DMS79 treated with DMSO at 0.1 percent for 48 hours (cell line): ENCODE measurements around the gene PEX11G.

Experiments used
- DNase-seq: peaks from one replicate; lab custom pipeline; 2025; lab: John Stamatoyannopoulos, UW

Gene PEX11G

DNA sequence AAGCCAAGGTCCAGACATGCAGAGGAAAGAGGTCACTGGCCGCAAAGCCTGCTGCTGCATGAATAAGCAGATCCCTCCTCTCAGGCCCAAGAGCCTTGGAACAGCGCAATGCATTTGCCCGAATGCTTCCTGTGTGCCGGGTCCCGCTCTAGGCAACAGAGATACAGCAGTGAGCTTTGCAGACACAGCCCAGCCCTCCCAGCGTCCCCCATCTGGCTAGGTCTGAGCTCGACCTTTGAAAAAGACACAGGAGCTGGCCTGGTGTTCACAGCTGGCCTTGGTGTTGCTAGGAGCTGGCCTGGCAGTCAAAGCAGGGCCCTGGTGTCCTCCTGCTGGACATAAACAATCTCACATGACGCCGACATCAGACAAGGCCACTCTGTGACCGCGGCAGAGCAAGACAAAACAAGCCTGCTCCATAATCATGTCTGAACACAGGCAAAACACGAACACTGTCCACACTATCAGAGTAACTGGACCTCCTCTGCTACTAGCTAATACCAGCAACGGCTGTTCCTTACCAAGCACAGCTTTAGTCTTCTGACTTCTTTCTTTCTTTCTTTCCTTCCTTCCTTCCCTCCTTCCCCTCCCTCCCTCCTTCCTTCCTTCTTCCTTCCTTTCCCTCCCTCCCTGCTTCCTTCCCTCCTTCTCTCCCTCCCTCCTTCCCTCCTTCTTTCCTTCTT is 5.7 kb upstream of the PEX11G start:
- DNase-seq: no peak

DNA sequence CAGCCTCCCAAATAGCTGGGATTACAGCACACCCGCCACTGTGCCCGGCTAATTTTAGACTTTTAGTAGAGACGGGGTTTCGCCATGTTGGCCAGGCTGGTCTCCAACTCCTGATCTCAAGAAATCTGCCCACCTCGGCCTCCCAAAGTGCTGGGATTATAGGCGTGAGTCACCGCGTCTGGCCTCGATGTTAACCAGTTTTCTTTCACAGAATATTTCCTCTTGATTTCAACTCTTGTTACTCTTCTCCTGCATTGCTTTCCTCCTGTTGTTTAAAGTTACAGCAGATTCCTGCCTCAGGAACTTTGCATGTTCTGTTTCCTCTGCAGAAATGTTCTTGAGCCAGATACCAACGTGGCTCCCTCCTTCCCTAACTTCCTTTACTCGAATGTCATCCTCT is 3.7 kb upstream of the PEX11G start:
- no peak for DNase-seq

DNA sequence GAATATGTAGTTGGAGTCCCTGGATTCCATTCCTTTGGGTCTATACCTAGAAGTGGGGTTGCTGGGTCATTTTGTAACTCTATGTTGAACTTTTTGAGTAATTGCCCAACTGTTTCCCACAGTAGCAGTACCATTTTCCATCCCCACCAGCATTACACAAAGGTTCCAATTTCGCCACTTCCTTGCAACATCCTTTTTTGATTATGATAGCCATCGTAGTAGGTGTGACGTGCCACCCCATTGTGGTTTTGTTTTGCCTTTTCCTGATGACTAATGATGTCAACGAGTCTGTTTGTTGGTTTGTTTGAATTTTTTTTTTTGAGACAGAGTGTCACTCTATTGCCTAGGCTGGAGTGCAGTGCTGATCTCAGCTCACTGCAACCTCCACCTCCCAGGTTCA is 3.3 kb upstream of the PEX11G start:
- no peak for DNase-seq

DNA sequence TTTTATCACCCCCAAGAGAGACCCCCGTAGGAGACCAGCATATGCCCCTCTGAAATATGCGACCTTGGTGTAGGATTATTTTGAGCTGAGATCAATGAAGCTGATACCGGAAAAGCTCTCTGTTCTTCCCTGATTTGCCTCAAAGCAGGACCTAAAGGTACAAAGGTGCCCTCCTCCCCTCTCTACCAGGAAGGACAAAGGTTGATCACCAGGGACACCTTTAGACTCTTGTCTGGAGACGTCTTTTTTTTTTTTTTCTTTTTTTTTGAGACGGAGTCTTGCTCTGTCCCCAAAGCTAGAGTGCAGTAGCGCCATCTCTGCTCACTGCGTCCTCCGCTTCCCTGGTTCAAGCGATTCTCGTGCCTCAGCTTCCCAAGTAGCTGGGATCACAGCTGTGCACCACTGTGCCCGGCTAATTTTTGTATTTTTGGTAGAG is 792 bp upstream of the PEX11G start:
- DNase-seq: no peak

DNA sequence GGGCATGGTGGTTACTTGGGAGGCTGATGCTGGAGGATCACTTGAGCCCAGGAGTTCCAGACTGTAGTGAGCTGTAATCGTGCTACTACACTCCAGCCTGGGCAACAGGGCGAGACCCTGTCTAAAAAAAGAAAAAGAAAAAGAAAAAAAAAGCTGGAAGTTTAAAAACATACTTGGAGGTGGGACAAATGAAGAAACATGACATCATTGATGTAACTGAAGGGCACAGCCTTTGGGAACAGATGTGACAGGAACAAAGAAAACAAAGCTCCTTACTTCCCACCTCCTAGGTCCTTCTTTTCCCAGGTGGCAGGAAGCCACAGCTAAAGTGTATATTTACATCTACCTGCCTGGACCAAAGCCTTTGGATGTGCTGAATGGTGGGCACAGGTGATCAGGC is 1.9 kb downstream of the PEX11G start:
- DNase-seq: no peak

DNA sequence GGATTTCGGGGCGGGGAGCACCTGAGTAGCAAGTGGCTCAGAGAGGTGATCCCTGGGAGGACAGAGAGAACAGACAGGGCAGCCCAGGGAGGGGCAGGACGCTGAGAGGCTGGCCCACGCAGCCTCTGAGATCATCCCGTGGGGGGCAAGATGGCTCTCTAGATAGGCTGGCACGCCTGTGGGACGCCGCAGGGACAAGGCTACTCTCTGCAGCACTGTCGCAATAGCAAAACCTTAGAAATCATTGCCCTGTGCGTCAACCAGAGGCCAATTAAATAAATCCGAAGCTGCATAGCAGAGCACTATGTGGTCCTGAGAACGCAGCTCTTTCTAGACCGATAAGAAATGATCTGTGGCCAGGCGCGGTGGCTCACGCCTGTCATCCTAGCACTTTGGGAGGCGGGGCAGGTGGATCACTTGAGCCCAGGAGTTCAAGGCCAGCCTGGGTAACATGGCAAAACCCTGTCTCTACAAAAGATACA is 5.1 kb downstream of the PEX11G start:
- DNase-seq: no peak

DNA sequence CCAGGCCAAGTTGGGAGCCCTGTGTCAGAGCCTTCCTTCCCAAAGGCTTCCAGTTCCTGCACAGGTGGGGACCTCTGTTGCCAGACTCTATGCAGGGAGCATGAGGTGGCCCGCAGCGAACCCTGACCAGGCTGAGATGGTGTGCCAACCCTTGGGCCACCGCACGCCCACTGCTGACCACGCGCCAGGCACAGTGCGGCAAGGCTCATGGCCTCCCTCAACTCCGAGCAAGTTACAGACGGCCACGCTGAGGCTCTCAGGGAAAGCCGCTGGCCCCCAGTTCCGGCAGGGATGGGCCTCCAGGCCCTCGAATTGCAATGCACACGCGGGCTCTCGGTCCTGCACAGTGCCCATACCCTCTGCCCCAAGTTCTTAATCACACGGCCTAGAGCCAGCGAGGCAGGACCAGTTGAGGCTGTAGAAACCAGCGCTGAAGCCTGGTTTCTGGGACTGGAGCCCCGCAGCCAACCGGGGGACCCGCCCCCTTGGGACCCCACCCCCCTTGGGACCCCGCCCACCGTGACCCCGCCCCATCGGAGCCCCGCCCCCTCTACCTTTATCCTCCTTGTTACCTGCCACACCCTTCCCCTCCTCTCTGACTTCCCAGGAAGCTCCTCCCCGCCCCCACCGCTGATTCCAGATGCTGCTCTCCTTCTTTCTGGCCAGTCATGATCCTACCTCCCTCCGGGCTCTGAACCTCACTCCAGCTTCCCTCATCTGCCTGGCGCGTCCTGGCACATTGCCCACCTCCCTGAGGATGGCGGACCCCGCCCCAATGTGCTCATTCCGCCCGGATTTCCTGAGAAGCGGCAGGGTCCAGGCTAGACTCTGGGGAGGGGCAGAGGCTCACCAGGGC is 6.0 kb downstream of the PEX11G start:
- no peak for DNase-seq

DNA sequence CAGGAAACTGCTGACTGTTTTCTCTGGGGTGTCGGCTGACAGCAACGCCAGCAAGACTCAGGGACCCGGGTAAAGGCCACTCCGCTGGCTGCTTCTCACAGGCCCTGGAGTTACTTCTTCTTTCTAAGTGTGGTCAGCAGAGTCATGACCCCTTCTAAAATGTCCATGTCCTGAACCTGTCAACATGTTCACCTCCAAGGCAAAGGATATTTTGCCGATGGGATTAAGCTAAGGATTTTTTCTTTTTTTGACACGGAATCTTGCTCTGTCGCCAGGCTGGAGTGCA is 7.9 kb downstream of the PEX11G start:
- no peak for DNase-seq

DNA sequence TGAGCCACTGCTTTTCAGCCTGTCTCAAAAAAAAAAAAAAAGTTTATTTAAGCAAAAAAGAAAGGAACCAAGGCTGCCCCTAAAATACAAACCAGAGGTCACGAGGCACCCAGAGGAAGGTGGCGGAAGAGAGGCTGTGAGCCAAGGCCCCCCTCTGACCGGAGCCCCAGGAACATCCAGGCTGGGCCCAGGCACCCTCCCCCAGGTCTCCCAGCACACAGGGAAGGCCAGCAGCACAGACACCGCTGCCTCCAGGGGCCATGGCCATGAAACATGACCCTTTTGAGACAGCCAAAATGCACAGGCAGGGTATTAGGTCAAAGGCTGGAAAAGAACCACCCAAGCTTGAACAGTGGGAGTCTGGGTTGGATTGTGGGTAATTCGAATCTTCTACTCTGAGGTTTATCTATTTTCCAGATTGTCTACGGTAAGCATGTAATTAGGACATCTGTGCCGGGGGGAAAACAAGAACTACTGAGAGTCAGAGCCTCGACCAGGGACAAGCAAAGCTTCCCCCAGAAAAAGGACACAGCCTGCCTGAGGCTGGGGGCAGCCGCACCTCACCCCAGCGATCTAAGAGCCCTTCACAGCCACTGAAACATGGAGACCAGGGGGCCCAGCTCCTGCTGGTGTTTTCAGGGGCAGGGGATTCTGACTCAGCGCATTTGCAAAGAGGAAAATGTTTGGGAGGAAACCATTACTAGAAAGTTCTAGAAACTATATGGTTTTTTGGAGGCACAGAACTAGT is 8.4 kb downstream of the PEX11G start:
- no peak for DNase-seq

DNA sequence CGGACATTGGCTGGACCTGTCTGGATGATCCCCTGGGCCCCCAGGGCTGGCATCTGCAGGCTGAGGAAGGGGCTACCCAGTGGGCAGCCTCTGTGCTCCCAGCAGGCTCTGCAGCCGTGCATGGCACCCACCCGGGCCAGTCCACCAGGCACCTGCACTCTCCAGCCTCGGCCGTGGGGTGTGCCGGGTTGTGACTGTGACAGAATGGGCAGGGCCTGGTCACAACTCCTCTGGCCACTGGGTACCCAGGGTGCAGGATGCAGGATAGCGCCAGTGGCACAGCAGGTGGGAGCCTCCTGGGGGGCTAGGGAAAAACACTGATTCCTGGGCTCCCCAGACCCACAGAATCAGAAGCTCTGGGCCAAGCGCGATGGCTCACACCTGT is 10.0 kb downstream of the PEX11G start:
- no peak for DNase-seq

DNA sequence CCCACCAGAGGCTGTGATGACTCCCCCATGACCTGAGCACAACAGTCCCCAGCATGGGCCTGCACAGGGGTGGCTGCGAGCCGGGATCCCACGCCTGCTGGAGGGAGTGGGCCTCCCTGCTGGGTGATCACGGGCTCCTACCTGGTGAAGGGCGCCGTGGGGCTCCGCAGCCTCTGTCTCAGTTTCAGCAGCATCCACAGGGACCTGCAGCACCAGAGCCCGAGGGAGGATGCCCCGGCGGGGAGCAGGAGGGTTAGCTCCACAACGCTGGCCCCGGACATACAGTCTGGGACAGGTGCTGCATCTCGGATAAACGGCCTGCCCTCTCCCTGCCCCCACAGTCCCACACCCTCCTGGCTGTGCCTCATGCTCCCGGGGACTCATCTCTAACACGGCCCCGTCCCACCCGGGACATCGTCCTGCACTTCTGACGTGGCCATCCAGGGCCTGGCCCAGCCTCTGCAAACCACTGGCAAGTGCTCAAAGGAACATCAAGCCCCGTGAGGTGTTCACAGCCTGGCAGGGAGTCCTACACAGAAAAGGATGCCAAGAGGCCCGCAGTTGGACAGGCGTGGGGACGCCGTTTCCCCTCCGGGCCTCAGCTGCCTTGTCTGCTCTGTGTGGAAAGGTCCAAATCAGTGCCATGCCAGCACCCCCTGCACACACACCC is 10.5 kb downstream of the PEX11G start:
- DNase-seq: no peak

DNA sequence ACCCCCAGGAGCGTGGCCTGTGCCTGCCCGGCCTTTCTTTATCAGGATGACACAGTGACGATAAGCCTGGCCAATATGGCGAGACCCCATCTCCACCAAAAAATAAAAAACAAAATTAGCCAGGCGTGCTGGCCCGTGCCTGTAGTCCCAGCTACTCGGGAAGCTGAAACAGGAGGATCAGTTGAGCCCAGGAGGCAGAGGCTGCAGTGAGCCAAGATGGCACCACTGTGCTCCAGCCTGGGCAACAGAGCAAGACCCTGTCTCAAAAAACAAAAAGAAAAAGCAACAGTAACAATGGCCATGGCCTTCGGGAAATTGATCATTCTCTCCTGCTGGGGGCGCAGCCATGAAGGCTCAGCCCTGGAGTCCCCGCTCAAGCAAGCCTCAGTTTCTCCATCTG is 11.1 kb downstream of the PEX11G start:
- DNase-seq: no peak

DNA sequence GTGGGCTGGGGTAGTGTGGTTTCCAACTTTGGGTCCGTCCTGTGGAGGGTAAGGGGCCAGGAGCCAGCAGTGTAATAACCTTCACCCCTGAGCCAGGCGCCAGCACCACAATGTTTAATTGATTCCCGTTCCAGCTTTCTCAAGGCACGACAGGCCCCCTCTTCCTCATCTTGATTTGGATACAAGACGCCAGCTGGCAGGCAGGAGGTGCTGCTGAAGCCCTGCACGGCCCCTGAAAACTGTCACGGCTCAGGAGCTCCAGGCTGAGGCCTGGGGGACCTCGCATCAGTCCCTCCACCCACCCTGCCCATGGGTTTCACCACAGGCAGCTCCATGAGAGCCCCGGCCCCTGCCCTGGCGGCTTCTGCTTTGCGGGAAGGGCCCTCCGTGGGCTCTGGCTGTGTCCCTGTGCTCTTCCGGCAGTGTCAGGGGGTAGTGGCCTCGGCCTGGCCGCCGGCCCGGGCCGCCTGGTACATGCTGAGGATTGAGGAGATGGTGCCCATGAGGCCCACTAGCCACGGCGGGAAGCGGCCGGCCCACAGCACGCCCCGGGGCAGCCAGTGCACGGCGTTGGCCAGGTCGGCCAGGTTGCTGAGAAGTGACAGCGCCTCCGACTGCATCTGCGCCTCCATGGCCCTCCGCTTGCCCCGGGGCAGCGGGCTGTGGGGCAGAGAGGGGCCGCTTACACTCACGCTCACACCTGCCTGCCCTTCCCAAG is 11.9 kb downstream of the PEX11G start:
- no peak for DNase-seq

DNA sequence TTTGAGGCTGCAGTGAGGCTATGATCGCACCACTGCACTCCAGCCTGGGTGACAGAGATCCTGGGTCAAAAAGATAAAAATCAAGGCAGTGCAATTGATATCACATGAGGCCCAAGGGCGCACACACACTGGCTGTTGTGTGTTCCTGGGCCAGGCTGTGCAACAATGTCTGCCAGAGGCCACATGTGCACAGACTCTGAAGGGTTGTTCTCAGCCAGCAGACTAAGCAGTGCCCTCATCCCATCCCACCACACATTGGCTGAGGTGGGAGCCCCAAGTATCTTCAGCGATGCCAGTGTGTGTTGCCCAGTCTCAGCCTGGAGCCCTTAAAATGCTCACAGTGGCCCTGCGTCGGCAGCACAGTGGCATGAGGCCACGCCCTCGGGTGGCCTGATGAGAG is 12.6 kb downstream of the PEX11G start:
- DNase-seq: no peak

DNA sequence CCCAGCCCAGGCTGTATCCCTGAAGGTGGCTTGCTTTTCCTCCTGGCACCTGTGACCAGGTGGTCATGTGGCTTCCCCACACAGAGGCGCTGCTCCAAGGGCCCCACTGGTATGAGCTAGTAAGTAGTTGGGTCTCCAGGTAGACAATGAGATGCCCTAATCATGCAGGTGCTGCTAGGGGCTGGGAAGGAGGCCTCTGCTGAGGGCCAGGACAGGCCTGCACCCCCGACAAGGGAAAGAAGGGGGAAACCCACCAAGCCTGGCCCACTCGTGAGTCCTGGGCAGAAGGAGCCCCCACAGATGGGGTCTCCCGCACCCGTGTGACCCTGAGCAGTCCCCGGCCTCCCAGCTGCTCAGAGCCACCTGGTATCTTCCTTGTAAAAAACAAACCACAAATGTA is 13.2 kb downstream of the PEX11G start:
- no peak for DNase-seq

DNA sequence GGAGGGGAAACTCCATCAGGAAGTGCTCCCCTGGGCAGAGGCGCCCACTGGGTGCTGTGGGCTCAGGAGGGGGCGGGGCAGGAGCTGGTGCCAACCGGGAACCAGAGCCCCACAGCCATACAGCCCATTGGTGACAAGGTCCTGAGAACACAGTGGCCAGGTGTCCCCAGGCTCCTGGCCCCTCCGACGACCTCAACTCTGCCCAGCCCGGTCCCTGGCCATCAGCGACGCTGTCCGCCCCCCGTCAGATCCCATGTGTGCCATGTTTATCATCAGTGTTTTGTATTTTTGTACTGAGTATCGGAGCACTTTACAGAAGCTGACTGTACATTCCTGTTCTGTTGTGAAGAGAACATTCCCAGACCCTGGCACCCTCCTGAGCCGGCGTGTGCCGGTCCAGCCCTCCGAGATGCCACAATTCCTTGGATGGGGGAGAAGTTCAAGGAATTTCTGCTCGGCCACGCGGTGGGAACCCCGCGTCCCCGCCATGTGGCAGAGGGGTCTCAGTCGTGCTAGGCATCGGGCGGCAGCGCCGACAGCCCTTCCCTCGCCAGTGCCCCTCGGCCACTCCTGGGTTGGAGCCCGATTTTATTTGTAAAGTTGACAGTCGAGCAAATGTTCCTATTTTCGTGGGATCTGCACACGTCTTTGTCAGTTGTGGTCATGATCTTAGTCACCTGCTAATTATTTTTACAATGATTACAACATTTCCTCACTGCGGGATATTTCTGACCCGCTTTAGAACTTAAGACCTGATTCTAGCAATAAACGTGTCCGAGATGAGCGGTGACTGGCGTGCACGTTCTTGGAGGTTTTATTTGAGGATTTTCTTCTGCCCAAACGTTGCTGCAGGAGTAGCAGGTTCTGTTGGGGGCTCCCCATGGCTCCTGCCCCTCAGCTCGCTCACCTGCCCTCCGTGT is 16.9 kb downstream of the PEX11G start:
- DNase-seq: no peak

DNA sequence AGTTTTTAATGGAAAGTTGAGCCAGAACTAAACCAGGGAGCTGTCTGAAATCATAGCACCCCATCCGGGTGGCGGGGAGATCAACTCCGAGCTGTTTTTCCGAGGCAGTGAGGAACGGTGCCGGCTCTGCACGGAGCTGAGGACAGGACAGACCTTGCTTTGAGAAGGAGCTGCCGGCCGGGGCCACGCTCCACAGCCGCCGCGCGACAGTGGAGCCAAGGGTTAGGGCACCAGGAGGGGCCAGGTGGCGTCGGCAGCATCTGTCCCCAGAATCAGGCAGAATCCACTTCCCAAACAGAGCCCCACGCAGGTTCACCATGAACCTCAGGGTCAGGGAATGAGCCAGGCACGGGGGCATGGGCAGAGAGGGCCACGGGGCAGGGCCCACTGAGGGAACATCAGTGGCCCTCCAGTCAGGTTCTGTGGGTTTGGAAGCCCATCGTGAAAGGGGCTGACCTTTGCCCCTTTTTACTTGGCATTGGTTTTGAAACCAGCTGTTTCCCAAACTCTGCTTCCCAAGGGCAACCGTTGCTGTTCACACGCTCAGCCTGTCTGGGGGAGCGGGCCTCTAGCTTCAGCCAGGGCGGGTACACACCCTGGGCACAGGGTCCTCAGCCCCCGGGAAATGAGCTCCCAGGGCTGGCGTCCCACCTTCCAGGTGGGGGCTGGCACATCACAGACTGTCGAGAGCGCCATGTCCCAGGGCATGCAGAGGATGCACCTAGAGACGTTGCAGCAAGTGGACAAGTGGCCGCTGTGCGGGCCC is 18.1 kb downstream of the PEX11G start:
- DNase-seq: no peak

DNA sequence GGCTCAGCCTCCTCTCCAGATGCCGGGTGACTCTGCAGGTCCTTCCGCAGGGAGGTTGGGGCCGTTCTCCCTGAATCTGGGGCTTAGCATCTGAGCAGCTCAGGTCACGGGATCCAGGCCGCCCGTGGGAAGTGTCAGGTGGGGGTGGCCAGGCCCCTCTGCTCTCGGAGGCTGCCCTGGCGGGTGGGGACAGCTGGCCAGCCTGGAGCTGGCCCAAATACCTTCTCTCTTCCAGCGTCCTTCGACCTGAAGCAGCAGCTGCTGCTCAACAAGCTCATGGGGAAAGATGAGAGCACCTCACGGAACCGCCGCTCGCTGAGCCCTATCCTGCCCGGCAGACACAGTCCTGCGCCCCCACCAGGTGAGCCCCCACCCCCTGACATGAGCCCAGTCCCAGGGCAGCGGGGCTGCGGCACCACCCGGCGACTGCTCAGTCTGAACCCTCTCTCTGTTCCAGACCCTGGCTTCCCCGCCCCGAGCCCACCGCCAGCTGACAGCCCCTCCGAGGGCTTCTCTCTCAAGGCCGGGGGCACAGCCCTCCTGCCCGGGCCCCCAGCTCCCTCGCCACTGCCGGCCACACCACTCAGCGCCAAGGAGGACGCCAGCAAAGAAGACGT is 19.1 kb downstream of the PEX11G start:
- no peak for DNase-seq

DNA sequence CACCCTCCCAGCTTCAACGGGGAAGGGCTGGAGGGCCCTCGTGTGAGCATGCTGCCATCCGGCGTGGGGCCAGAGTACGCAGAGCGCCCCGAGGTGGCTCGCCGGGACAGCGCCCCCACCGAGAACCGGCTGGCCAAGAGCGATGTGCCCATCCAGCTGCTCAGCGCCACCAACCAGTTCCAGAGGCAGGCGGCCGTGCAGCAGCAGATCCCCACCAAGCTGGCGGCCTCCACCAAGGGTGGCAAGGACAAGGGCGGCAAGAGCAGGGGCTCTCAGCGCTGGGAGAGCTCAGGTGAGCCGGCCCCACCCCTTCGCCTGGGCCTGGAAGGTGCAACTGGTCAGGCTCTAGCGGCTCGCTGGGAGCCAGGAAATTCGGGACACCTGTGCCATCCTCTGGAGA is 20.0 kb downstream of the PEX11G start:
- no peak for DNase-seq
